Neural cell (in vitro differentiated cells): ENCODE results near the gene RALGPS2. TPM values are rescaled to one million over a fixed set of nuclear protein-coding genes. Genes with fewer than 3 reads are reported as not detected.

Experiments used
- H2AFZ ChIP-seq: fragments of 200-600, 300-800 bp; sonication (generic), shearing (Covaris generic); 2 replicates; pipeline ENCODE4 v1.6.0; 2014; ENCODE audit warnings: low read depth, mild to moderate bottlenecking, antibody characterized with exemption, low read length, moderate library complexity
- H3F3A ChIP-seq: fragments of 200-600 bp; shearing (Covaris generic); 2 replicates; pipeline ENCODE4 v1.6.1; 2016; ENCODE audit warnings: mild to moderate bottlenecking, moderate library complexity, mixed read lengths, antibody characterized with exemption, low read length; ENCODE audit not compliant: insufficient read depth, poor library complexity, severe bottlenecking
- H3K27ac ChIP-seq: fragments of 200-600, 300-800 bp; sonication (generic), shearing (Covaris generic); 2 replicates; pipeline ENCODE4 v1.5.1; 2014; ENCODE audit warnings: mild to moderate bottlenecking, low read length, moderate library complexity
- H3K27me3 ChIP-seq: fragments of 300-800, 200-600 bp; sonication (generic), shearing (Covaris generic); 2 replicates; pipeline ENCODE4 v1.6.0; 2014; ENCODE audit warnings: mild to moderate bottlenecking, low read depth, low read length, moderate library complexity; ENCODE audit not compliant: insufficient read depth
- H3K36me3 ChIP-seq: fragments of 300-800, 200-600 bp; sonication (generic), shearing (Covaris generic); 2 replicates; pipeline ENCODE4 v1.5.1; 2014; ENCODE audit warnings: mild to moderate bottlenecking, antibody characterized with exemption, low read length, moderate library complexity; ENCODE audit not compliant: insufficient read depth
- H3K4me2 ChIP-seq: fragments of 300-800, 200-600 bp; sonication (generic), shearing (Covaris generic); 2 replicates; pipeline ENCODE4 v1.6.0; 2014; ENCODE audit warnings: mild to moderate bottlenecking, low read length
- H3K4me3 ChIP-seq: fragments of 300-800, 200-600 bp; sonication (generic), shearing (Covaris generic); 2 replicates; pipeline ENCODE4 v1.5.1; 2014; ENCODE audit warnings: mild to moderate bottlenecking, low read length, moderate library complexity
- H3K79me2 ChIP-seq: fragments of 200-600 bp; shearing (Covaris generic); replicated peaks from 2 replicates; pipeline ENCODE4 v1.6.0; 2014; ENCODE audit warnings: mild to moderate bottlenecking, low read length, moderate library complexity; ENCODE audit not compliant: insufficient read depth
- H3K9ac ChIP-seq: fragments of 300-800, 200-600 bp; sonication (generic), shearing (Covaris generic); 2 replicates; pipeline ENCODE4 v1.6.1; 2016; ENCODE audit warnings: mild to moderate bottlenecking, low read length, mixed read lengths
- H3K9me2 ChIP-seq: fragments of 200-600 bp; shearing (Covaris generic); 2 replicates; pipeline ENCODE4 v1.6.1; 2016; ENCODE audit warnings: mild to moderate bottlenecking, low read length, mixed read lengths; ENCODE audit not compliant: insufficient read depth
- H3K9me3 ChIP-seq: fragments of 200-600, 300-800 bp; sonication (generic), shearing (Covaris generic); 2 replicates; pipeline ENCODE4 v1.6.1; 2016; ENCODE audit warnings: mild to moderate bottlenecking, mixed run types, low read length, moderate library complexity, mixed read lengths
- H4K20me1 ChIP-seq: fragments of 200-600 bp; shearing (Covaris generic); 2 replicates; pipeline ENCODE4 v1.6.1; 2016; ENCODE audit warnings: mild to moderate bottlenecking, mixed run types; ENCODE audit not compliant: insufficient read depth
- CTCF ChIP-seq: fragments of 450-650 bp; IDR thresholded peaks from 2 replicates; pipeline ENCODE4 v1.5.1; 2014; ENCODE audit warnings: antibody characterized with exemption, mild to moderate bottlenecking, moderate library complexity; ENCODE audit not compliant: poor library complexity, severe bottlenecking
- EP300 ChIP-seq: fragments of 450-650 bp; conservative IDR thresholded peaks from 2 replicates; pipeline ENCODE4 v1.6.1; 2014; ENCODE audit warnings: antibody characterized with exemption, mild to moderate bottlenecking, moderate library complexity; ENCODE audit not compliant: poor library complexity, severe bottlenecking
- EZH2 ChIP-seq: fragments of 200-600, 300-800 bp; shearing (Covaris generic), sonication (generic); IDR thresholded peaks from 2 replicates; pipeline ENCODE4 v1.6.1; 2014; ENCODE audit warnings: antibody characterized with exemption, low read length, borderline replicate concordance, mild to moderate bottlenecking; ENCODE audit not compliant: insufficient read depth, poor library complexity, severe bottlenecking
- MXI1 ChIP-seq: fragments of 450-650 bp; conservative IDR thresholded peaks from 2 replicates; pipeline ENCODE4 v1.6.1; 2014; ENCODE audit warnings: antibody characterized with exemption, mild to moderate bottlenecking; ENCODE audit not compliant: poor library complexity, severe bottlenecking
- POLR2AphosphoS5 ChIP-seq: IDR thresholded peaks from 2 replicates; pipeline ENCODE4 v1.6.1; 2012
- RAD21 ChIP-seq: fragments of 450-650 bp; conservative IDR thresholded peaks from 2 replicates; pipeline ENCODE4 v1.6.1; 2014; ENCODE audit warnings: antibody characterized with exemption, mild to moderate bottlenecking, moderate library complexity
- REST ChIP-seq: IDR thresholded peaks from 2 replicates; pipeline ENCODE4 v1.6.1; 2012; ENCODE audit warnings: borderline replicate concordance
- SMC3 ChIP-seq: fragments of 450-650 bp; conservative IDR thresholded peaks from 2 replicates; pipeline ENCODE4 v1.6.1; 2014; ENCODE audit warnings: antibody characterized with exemption, mild to moderate bottlenecking, moderate library complexity; ENCODE audit not compliant: poor library complexity
- TAF1 ChIP-seq: IDR thresholded peaks from 2 replicates; pipeline ENCODE4 v1.6.1; 2012; ENCODE audit warnings: low read depth
- polyA plus RNA-seq: library from polyadenylated mRNA; depleted of rRNA; stranded (reverse); fragments of >200 nt; gene quantifications from 2 replicates; pipeline ENCODE4 v1.2.3, GENCODE V29; 2014

Gene RALGPS2
- polyA plus RNA-seq, 1 donor from 2014 or later, result 26.6 TPM

- Histone ChIP-seq H3K27ac (no peak overlapping the region), H3K79me2 (no peaks in the 10 kb centered on the region), H3K9me3 (no peaks in the 10 kb centered on the region), H3K9ac (no peak overlapping the region), H3K36me3 (no peaks in the 10 kb centered on the region), H3K9me2 (no peaks in the 10 kb centered on the region), H3K4me3 (no peak overlapping the region), H4K20me1 (no peaks in the 10 kb centered on the region), H2AFZ (no peak overlapping the region), H3K27me3 (no peaks in the 10 kb centered on the region), H3F3A (no peaks in the 10 kb centered on the region), H3K4me2 (no peak overlapping the region)
- TF ChIP-seq TAF1 (no peak), REST (no peak), EZH2 (no peak), RAD21 (no peak), MXI1 (no peak), EP300 (no peak), CTCF (no peak), POLR2AphosphoS5 (no peak), SMC3 (no peak)
Measured at GRCh38 chr1:178849918-178850317, 124.9 kb downstream of the RALGPS2 start.

- no peak overlapping the region for H3K9ac ChIP-seq
- no peaks in the 10 kb centered on the region for H3K36me3 ChIP-seq
- H3K27me3 ChIP-seq, result no peaks in the 10 kb centered on the region
- no peaks in the 10 kb centered on the region for H3K79me2 ChIP-seq
- H3K27ac ChIP-seq, result no peak overlapping the region
- no peak overlapping the region for H2AFZ ChIP-seq
- no peaks in the 10 kb centered on the region for H3K9me2 ChIP-seq
- H4K20me1 ChIP-seq, result no peaks in the 10 kb centered on the region
- no peak overlapping the region for H3K4me2 ChIP-seq
- H3K9me3 ChIP-seq, result no peaks in the 10 kb centered on the region
- H3F3A ChIP-seq, result no peaks in the 10 kb centered on the region
- H3K4me3 ChIP-seq, result no peak overlapping the region
- TF ChIP-seq TAF1 (no peak), POLR2AphosphoS5 (no peak), RAD21 (no peak), CTCF (no peak), MXI1 (no peak), EP300 (no peak), REST (no peak), SMC3 (no peak), EZH2 (no peak)
Measured at GRCh38 chr1:178857126-178857525, 132.1 kb downstream of the RALGPS2 start.
